NCI-H226 (cell line): ENCODE data around the gene PDRG1.

Experiments used
- DNase-seq: peaks from one replicate; pipeline ENCODE4 v3.0.0-alpha.2; 2015

PDRG1 gene

GRCh38 chr20:31951530-31952453 is at the start of gene PDRG1:
PDRG1 (minus strand) TSS chr20:31952046; CDS start chr20:31951961, 85 bp downstream.
- DNase-seq, result peak; percentile 90

- no peak for DNase-seq
These were observed 46.4 kb upstream of the PDRG1 start for GRCh38 chr20:31998246-31998645.

DNA sequence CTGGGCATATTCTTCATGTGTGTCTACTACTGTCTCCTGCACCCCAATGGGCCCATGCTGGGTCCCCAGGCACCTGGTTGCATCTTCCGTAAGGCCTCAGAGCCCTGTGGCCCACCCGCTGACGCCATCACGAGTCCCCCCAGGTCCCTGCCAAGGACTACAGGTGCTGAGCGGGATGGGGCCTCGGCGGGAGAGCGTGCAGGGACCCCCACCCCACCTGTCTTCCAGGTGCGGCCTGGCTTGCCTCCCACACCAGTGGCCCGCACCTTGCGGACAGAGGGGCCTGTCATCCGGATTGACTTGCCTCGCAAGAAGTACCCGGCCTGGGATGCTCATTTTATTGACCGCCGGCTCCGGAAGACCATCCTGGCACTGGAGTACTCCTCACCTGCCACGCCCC is 45.1 kb upstream of the PDRG1 start:
- DNase-seq, result no peak

- no peak for DNase-seq
These were observed 40.2 kb upstream of the PDRG1 start for GRCh38 chr20:31992086-31992485.

DNA sequence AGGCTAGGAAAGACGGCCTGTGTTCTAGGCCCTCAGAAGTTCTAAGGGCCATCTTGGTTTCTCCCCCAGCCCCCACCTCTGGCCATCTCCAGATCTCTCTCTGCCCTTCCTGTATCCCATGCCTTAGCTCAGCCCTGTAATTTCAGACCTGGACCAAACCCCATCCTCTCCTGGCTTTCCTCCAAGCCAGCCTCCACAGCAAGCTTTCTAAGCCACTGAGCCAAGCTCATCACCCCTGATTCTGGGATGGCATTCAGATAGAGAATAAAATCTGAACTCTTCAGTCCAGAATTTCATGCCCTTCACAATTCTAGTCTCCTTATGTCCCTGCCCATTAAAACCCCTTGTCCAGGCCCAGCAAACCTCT is 39.5 kb upstream of the PDRG1 start:
- no peak for DNase-seq

- DNase-seq, result no peak
These were observed 38.9 kb upstream of the PDRG1 start for GRCh38 chr20:31990641-31991338.

- no peak for DNase-seq
These were observed 37.3 kb upstream of the PDRG1 start for GRCh38 chr20:31989030-31989645.

DNA sequence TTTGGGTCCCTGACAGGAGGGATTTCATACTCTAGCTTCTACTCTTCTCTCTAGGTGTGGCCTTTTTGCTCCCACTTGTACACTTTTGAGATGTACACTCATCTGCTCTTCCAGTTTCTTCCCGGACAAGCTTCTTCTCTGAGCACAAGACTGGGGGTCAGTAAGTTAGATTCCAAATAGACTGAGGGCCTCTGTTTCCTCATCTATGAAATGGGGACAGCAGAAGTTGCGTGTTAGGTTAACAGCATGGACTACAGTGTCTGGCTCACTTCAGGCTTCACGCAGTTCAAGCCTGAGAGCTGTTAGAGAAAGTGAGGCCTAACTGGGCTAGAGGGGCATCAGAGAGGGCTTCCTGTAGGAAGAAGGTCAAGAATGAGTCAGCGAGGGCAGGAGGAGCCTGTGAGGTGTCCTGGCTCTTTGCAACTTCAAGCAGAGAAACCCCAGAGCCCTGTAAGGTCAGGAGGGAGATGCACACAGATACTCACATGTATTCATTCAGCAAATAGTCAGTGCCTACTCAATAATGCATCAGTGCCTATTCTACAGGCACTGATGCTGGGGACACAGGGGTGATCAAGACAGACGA is 36.7 kb upstream of the PDRG1 start:
- no peak for DNase-seq

DNA sequence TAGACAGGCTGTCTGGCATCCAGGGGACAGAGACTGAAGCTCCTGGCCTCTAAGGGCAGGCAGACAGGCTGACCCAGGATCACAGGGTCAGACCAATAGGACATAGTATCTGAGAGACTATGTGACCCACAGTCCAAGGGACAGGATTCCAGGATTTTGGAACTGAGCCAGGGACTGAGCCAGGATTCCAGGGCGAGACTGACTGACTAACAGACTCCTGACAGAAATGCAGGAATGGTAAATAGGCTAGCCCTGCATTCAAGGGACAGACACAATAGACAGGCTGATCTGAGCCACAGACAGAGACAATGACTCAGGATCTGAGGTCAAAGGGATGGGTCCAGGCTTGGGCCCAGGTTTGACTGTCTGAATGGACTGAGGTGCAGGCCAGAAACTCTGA is 35.9 kb upstream of the PDRG1 start:
- DNase-seq, result no peak

DNA sequence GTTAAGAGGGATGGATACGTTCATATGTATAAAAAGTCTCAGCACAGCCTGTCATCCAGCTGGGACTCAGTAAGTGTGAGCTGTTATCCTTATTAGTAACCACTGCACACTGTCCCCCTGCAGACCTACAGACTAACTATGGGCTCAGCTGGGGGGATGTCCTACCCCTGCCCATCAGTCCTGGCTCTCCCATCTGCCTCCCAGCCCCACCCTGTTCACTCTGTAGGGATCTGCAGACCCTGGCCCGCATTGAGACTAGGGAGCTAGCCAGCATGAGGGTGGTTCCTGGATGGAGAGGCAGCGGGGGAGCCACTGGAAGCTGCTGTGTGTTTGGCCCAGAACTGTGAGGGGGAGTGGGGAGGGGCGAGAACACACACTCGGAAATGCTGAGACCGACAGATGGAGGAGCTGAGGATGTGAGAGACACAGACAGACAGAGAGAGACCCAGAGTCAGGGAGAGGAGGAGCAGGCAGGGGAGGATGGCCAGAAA is 33.2 kb upstream of the PDRG1 start:
- DNase-seq, result no peak

DNA sequence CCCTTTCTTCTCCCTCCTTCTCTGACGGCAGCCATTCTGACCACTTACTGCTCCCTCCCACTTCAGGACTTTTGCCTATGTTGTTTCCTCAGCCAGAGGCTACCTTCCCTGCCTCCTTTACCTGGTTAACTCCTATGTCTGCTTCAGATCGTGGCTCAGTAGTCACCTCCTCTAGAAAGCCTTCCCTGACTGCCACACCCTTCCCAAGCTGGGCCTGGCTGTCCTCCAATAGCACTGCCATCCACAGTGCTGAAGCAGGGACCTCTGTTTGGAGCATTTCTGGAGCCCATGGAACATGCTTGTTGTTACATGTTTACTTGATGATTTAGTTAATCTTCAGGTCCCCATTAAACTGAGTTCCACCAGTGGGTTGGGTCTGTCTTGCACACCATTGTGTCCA is 29.9 kb upstream of the PDRG1 start:
- no peak for DNase-seq

GRCh38 chr20:31979713-31980426 is 28.0 kb upstream of the PDRG1 start:
- no peak for DNase-seq

DNA sequence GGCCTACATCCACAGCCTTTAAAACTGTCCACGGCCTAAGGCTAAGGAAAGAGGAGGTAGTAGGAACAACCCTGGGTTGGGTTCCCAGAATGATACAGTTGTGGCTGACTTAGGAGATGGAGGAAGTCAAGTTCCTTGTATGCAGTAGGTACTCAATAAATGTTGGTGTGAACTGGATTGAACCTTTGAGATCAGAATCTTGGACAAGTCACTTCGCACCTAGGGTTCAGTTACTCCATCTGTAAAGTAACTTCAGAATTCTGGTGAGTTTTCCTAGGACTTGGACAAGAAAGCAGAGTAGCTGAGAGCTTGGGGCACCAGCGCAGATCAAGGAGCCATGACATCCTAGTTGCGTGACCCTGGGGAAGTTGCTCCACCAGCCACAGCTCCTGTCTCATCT is 25.2 kb upstream of the PDRG1 start:
- no peak for DNase-seq

DNA sequence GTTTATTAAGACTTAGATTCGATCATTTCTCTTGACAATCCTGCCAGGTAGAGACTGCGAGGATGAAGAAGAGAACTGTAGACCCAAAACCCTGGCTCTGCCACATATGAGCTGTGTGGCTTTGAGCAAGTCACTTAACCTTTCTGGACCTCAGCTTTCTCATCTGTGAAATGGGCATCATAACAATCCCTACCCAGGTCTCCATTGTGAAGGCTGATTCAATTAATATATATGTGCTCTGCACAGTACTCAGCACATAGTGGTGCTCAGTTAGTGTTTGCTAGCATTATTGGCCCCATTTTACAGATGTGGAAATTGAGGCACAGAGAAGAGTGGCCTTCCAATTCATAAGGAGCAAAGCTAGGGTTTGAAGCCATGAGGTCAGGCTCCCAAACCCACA is 24.0 kb upstream of the PDRG1 start:
- no peak for DNase-seq

DNA sequence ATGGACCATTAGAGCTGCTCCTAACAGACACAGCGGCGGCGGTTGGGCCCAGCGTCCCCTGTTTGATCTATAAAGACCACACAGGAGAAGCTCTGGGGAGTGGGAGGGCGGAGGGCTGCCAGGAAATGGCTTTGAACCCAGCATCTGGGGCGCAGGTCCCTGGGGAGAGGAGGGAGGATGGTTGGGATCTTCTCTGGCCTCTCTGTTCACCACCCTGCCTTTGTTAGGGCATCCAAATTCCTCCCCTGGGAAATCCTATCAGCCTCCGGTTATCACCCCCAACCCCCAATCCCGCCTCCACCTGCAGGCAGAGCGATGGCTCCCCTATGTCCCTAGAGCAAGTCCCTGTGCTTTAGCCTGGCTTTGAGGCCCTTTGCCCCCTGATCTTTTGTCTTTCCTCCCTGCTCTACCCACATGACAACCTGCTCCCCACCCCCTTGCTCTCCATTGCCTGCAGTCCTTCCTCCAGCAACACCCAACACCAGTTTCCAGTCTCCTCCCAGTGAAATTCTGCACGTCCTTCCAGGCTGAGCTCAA is 23.2 kb upstream of the PDRG1 start:
- DNase-seq, result no peak

- DNase-seq, result no peak
These were observed 22.4 kb upstream of the PDRG1 start for GRCh38 chr20:31974296-31974695.

GRCh38 chr20:31972471-31973021 is 20.7 kb upstream of the PDRG1 start:
- no peak for DNase-seq

DNA sequence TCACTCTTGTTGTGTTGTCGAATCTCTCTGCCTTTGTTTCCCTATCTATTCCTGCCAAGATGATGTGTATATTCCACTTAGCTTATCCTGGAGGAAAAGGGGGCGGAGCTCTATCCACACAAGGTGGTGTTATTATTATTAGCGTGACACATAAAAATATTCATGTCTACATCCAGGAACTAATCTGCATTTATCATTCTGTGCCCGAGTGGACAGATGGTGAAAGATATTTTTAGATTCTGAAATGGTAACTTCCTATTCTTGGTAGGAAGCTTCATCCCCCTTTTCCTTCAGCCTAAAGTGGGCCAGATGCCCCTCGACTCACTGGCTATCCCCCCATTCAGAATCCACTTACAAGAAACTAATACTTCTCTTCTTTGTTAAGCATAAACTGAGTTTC is 18.1 kb upstream of the PDRG1 start:
- DNase-seq, result no peak

DNA sequence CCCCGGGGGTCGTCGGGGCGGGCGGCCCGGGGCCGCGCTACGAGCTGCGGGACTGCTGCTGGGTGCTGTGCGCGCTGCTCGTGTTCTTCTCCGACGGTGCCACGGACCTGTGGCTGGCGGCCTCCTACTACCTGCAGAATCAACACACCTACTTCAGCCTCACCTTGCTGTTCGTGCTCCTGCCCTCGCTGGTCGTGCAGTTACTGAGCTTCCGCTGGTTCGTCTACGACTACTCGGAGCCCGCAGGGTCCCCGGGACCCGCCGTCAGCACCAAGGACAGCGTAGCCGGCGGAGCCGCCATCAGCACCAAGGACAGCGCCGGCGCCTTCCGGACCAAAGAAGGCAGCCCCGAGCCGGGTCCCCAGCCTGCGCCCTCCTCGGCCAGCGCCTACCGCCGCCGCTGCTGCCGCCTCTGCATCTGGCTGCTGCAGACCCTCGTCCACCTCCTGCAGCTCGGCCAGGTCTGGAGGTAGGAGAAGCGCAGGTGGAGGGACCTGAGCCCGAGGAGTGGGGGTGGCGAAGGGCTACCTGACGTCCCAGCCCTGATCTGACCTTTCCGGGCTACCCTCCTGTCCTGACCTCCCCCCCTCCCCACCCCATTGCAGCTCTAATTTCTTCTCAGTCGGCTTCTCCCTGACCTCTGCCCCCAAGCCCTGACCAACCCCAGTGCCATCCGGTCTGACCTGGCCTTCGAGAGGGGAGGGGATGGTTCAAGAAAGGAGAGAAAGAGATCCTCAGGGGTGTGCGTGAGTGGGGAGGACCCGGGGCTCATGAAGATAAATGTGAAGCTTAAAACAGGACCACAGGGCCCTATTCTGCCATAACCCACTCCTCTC is 16.7 kb upstream of the PDRG1 start:
- peak; percentile 60 for DNase-seq

GRCh38 chr20:31967830-31968249 is 16.0 kb upstream of the PDRG1 start, which contains the start of gene XKR7:
XKR7 (plus strand) TSS chr20:31968151; CDS start chr20:31968176, 25 bp downstream.
- DNase-seq, result no peak
